AG04450 (cell line): ENCODE measurements around the gene CCT6B. TPM values are rescaled to one million over a fixed set of nuclear protein-coding genes. Genes with fewer than 3 reads are reported as not detected.

Experiments used
- CTCF ChIA-PET: fragments of 300-600, 350-600 bp; formaldehyde crosslinking; extraction: SDS; loops from one replicate; lab custom pipeline; 2022; ENCODE audit warnings: antibody characterized with exemption, inconsistent platforms; lab: Charles Lee
- POLR2A ChIA-PET: fragments of 350-600 bp; formaldehyde crosslinking; extraction: SDS; loops from one replicate; lab custom pipeline; 2021; ENCODE audit warnings: antibody characterized with exemption, inconsistent platforms; lab: Yijun Ruan, JAX
- DNase-seq: peaks from one replicate; pipeline ENCODE4 v3.0.0-alpha.2; 2011; ENCODE audit warnings: low read depth, low spot score
- H3K27ac ChIP-seq: one replicate; pipeline ENCODE4 v1.5.1; 2012; ENCODE audit warnings: low read depth, low read length, control low read depth
- H3K27me3 ChIP-seq: one replicate; pipeline ENCODE4 v1.6.0; 2012; ENCODE audit warnings: low read length; ENCODE audit not compliant: control insufficient read depth, insufficient read depth
- H3K4me3 ChIP-seq: 2 replicates; pipeline ENCODE4 v1.5.1; 2011; ENCODE audit warnings: mild to moderate bottlenecking, low read depth, low read length, control low read depth
- H3K9me3 ChIP-seq: 2 replicates; pipeline ENCODE4 v1.5.1; 2012; ENCODE audit warnings: low read length; ENCODE audit not compliant: control insufficient read depth, insufficient read depth
- polyA plus RNA-seq: library from polyadenylated mRNA; depleted of rRNA; stranded (reverse); fragments of >200 nt; gene quantifications from 2 replicates; pipeline ENCODE4 v1.2.3, GENCODE V29; 2011; rRNA removed
- TF ChIP-seq, protein P1 (sequence below): IDR thresholded peaks from 2 replicates; pipeline ENCODE4 v1.5.1; 2011; ENCODE audit warnings: low read depth, low read length, control low read depth, inconsistent platforms

CCT6B gene
- polyA plus RNA-seq, 1 experiment: 2.3 TPM

GRCh38 chr17:34883106-34884000 lies 77.9 kb downstream of the CCT6B start:
- TF ChIP-seq, protein P1, sequence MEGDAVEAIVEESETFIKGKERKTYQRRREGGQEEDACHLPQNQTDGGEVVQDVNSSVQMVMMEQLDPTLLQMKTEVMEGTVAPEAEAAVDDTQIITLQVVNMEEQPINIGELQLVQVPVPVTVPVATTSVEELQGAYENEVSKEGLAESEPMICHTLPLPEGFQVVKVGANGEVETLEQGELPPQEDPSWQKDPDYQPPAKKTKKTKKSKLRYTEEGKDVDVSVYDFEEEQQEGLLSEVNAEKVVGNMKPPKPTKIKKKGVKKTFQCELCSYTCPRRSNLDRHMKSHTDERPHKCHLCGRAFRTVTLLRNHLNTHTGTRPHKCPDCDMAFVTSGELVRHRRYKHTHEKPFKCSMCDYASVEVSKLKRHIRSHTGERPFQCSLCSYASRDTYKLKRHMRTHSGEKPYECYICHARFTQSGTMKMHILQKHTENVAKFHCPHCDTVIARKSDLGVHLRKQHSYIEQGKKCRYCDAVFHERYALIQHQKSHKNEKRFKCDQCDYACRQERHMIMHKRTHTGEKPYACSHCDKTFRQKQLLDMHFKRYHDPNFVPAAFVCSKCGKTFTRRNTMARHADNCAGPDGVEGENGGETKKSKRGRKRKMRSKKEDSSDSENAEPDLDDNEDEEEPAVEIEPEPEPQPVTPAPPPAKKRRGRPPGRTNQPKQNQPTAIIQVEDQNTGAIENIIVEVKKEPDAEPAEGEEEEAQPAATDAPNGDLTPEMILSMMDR: no peak
- peaks cover 9% of the 10 kb centered on the region for H3K27me3 ChIP-seq
- CTCF ChIA-PET: no interaction called here
- DNase-seq: no peak
- POLR2A ChIA-PET: no interaction called here
- H3K4me3 ChIP-seq: no peak overlapping the region
- H3K9me3 ChIP-seq: no peaks in the 10 kb centered on the region
- no peak overlapping the region for H3K27ac ChIP-seq

GRCh38 chr17:34879146-34879545 lies 82.1 kb downstream of the CCT6B start:
- no peaks in the 10 kb centered on the region for H3K27me3 ChIP-seq

More at GRCh38 chr17:34879146-34879545, 82.1 kb downstream of the CCT6B start:
- DNase-seq: no peak
- TF ChIP-seq, protein P1: no peak
- CTCF ChIA-PET: no interaction called here
- no peaks in the 10 kb centered on the region for H3K9me3 ChIP-seq
- H3K27ac ChIP-seq: no peak overlapping the region
- POLR2A ChIA-PET: no interaction called here
- H3K4me3 ChIP-seq: no peak overlapping the region

Other genes with a start within 250 kb of the CCT6B start
- gene ZNF830, start 80 bp upstream of the CCT6B start, polyA plus RNA-seq: 6.9 and 9.4 TPM in 2 replicates
- gene LIG3, start 19.1 kb upstream of the CCT6B start, polyA plus RNA-seq: 32.6 and 34.2 TPM in 2 replicates
- gene RFFL, start 102.2 kb upstream of the CCT6B start, polyA plus RNA-seq: 11.0 and 14.4 TPM in 2 replicates
- 14.3 and 15.1 TPM in 2 replicates for gene RAD51D, start 158.4 kb upstream of the CCT6B start, polyA plus RNA-seq
- gene FNDC8, start 160.2 kb upstream of the CCT6B start, polyA plus RNA-seq: 0.09 TPM in 1 of 2 replicates, not detected in the other
- 10.5 and 14.0 TPM in 2 replicates for gene NLE1, start 180.8 kb upstream of the CCT6B start, polyA plus RNA-seq
- not detected in 2 replicates for gene UNC45B, start 186.4 kb upstream of the CCT6B start, polyA plus RNA-seq
- not detected in 2 replicates for gene SLC35G3, start 232.9 kb upstream of the CCT6B start, polyA plus RNA-seq